DND-41 (cell line): ENCODE measurements around the gene HOXA3.

ENCODE experiments used
- EZH2 ChIP-seq: IDR thresholded peaks from 3 replicates; pipeline ENCODE4 v1.6.1; 2012; ENCODE audit warnings: borderline replicate concordance, low read depth, mild to moderate bottlenecking, moderate library complexity, low read length, inconsistent platforms; ENCODE audit not compliant: severe bottlenecking
- TF ChIP-seq, protein P1 (sequence below): IDR thresholded peaks from 2 replicates; pipeline ENCODE4 v1.5.1; 2012; ENCODE audit warnings: borderline replicate concordance, low read length, moderate library complexity, mild to moderate bottlenecking; ENCODE audit not compliant: poor library complexity, severe bottlenecking; ENCODE audit errors: extremely low read depth

DNA sequence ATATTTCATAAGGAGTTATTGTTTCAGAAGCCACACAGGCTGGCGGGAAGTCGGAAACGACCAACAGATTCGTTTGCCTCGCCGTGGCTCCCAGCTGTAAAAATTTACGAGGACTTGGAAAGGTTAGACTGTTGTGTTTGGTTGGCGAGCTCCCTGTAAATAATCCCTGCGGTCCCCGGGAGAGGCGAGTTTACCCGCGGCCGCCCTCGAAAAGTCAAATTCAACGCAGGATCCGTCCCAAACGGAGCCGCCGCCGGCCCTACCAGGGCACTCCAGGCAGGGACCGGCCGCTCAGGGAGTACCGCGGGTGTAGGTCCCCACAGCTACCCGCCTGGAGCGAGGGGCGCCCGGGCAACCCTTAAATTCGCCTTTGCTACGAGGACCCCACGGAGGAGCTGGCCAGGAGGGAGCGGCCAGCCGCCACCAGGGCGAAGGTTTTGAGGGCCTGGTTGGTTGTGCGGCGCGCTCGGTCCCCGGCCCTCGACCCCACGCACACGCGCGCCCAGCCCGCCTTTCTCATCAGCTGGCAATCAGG lies 13.7 kb upstream of the HOXA3 start:
- TF ChIP-seq, protein P1, sequence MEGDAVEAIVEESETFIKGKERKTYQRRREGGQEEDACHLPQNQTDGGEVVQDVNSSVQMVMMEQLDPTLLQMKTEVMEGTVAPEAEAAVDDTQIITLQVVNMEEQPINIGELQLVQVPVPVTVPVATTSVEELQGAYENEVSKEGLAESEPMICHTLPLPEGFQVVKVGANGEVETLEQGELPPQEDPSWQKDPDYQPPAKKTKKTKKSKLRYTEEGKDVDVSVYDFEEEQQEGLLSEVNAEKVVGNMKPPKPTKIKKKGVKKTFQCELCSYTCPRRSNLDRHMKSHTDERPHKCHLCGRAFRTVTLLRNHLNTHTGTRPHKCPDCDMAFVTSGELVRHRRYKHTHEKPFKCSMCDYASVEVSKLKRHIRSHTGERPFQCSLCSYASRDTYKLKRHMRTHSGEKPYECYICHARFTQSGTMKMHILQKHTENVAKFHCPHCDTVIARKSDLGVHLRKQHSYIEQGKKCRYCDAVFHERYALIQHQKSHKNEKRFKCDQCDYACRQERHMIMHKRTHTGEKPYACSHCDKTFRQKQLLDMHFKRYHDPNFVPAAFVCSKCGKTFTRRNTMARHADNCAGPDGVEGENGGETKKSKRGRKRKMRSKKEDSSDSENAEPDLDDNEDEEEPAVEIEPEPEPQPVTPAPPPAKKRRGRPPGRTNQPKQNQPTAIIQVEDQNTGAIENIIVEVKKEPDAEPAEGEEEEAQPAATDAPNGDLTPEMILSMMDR = no peak
- no peak for TF ChIP-seq EZH2
